Tibial artery (tissue), 4 donors: ENCODE results near the gene THEM4.

Experiments used
- DNase-seq, 2 donors: peaks; one replicate each; pipeline ENCODE4 v3.0.0-alpha.2; 2019
- H3K27ac ChIP-seq, 2 donors: fragments of 200-600 bp; sonication (generic) in 1 of 2; 1 replicate in 1 of 2; 2 replicates in 1 of 2; pipeline ENCODE4 v1.5.1; 2018 to 2019; ENCODE audit warnings: mild to moderate bottlenecking in 1 of 2
- H3K27me3 ChIP-seq, 2 donors: fragments of 200-600 bp; sonication (generic) in 1 of 2; one replicate each; pipeline versions ENCODE4 v1.5.1 to v1.6.0; 2016 to 2019
- H3K36me3 ChIP-seq, 3 donors: fragments of 200-600 bp; sonication (generic) in 2 of 3; one replicate each; pipeline ENCODE4 v1.5.1; 2016 to 2019; ENCODE audit warnings: mild to moderate bottlenecking in 2 of 3
- H3K4me1 ChIP-seq, 4 donors: fragments of 200-600 bp; sonication (generic) in 2 of 4; 1 replicate in 3 of 4; 2 replicates in 1 of 4; pipeline ENCODE4 v1.5.1; 2016 to 2019
- H3K4me3 ChIP-seq, 2 donors: fragments of 200-600 bp; sonication (generic) in 1 of 2; 1 replicate in 1 of 2; 2 replicates in 1 of 2; pipeline ENCODE4 v1.5.1; 2018 to 2019; ENCODE audit warnings: mild to moderate bottlenecking in 2 of 2
- H3K9me3 ChIP-seq, 3 donors: fragments of 200-600 bp; sonication (generic) in 1 of 3; one replicate each; pipeline ENCODE4 v1.5.1; 2016 to 2019
- CTCF ChIP-seq, 2 experiments: fragments of 200-600 bp in 1 of 2; fragments of 450-650 bp in 1 of 2; IDR thresholded peaks; one replicate each; pipeline ENCODE4 v1.5.1; 2017 to 2019; ENCODE audit warnings: antibody characterized with exemption in 2 of 2, mild to moderate bottlenecking in 1 of 2, moderate library complexity in 1 of 2
- intact Hi-C: fragments of 100-400 bp; cut with DNase I; formaldehyde crosslinking; loops from one replicate; pipeline ENCODE4 v1.15.0; 2023; ENCODE audit warnings: low total_unique reads

THEM4 gene

GRCh38 chr1:151864411-151864810 lies 44.9 kb downstream of the THEM4 start:
- no peak for DNase-seq
- Histone ChIP-seq H3K27ac (no peak overlapping the region), H3K36me3 (no peaks in the 10 kb centered on the region), H3K27me3 (no peaks in the 10 kb centered on the region), H3K4me1 (peaks cover 0 to 13% (median 0%) of the 10 kb centered on the region in 4 donors), H3K4me3 (no peak overlapping the region), H3K9me3 (no peaks in the 10 kb centered on the region)
- TF ChIP-seq CTCF (IDR thresholded peaks at IDR 0.05), result no peak
- intact Hi-C loops, result no loop called here

- TF ChIP-seq CTCF (IDR thresholded peaks at IDR 0.05), result no peak
- intact Hi-C loops, result no loop called here
- Histone ChIP-seq H3K27me3 (no peaks in the 10 kb centered on the region), H3K4me1 (peaks cover 0 to 14% (median 0%) of the 10 kb centered on the region in 4 donors), H3K36me3 (no peaks in the 10 kb centered on the region), H3K4me3 (no peak overlapping the region), H3K27ac (no peak overlapping the region), H3K9me3 (no peaks in the 10 kb centered on the region)
- no peak for DNase-seq
Measured at GRCh38 chr1:151862604-151863003, 46.7 kb downstream of the THEM4 start.

- Histone ChIP-seq H3K4me3 (no peak overlapping the region), H3K4me1 (peaks cover 0 to 19% (median 2%) of the 10 kb centered on the region in 4 donors), H3K9me3 (no peaks in the 10 kb centered on the region), H3K27ac (no peak overlapping the region), H3K27me3 (no peaks in the 10 kb centered on the region), H3K36me3 (no peaks in the 10 kb centered on the region)
- intact Hi-C loops, result no loop called here
- TF ChIP-seq CTCF (IDR thresholded peaks at IDR 0.05), result no peak
- DNase-seq, result no peak
Measured at GRCh38 chr1:151860504-151861187, 48.7 kb downstream of the THEM4 start.

- intact Hi-C loops, result no loop called here
- no peak for DNase-seq
- no peaks in the 10 kb centered on the region for H3K9me3 ChIP-seq
- no peaks in the 10 kb centered on the region for H3K27me3 ChIP-seq
- no peak overlapping the region for H3K27ac ChIP-seq
- TF ChIP-seq CTCF (IDR thresholded peaks at IDR 0.05), result no peak
- H3K36me3 ChIP-seq, result no peaks in the 10 kb centered on the region
- no peak overlapping the region for H3K4me3 ChIP-seq
- peaks cover 0 to 21% (median 4%) of the 10 kb centered on the region in 4 donors for H3K4me1 ChIP-seq
Measured at GRCh38 chr1:151859891-151860293, 49.4 kb downstream of the THEM4 start.

- no peak for DNase-seq
- TF ChIP-seq CTCF (IDR thresholded peaks at IDR 0.05), result no peak
- H3K27ac ChIP-seq, result no peak overlapping the region
- no peaks in the 10 kb centered on the region for H3K9me3 ChIP-seq
- no peak overlapping the region for H3K4me3 ChIP-seq
- no peaks in the 10 kb centered on the region for H3K36me3 ChIP-seq
- peaks cover 0 to 21% (median 4%) of the 10 kb centered on the region in 4 donors for H3K4me1 ChIP-seq
- no peaks in the 10 kb centered on the region for H3K27me3 ChIP-seq
- intact Hi-C loops, result no loop called here
Measured at GRCh38 chr1:151858886-151859665, 50.2 kb downstream of the THEM4 start.
